K562 (cell line): ENCODE data around the gene TRAF3. TPM values are rescaled to one million over a fixed set of nuclear protein-coding genes. Genes with fewer than 3 reads are reported as not detected.

Experiments
- ATAC-seq: fragments of 200-7000 bp; cut with Tn5 transposase; 3 replicates; pipeline ENCODE4 v1.9.1; 2020; ENCODE audit warnings: moderate library complexity
- BruUV-seq: library from RNA; stranded (reverse); fragments of 400-500 nt; replicated peaks from 2 replicates; lab custom pipeline; 2021; lab: Mats Ljungman, UMichigan
- CTCF ChIA-PET: fragments of 300-600 bp; formaldehyde crosslinking; extraction: SDS; loops from one replicate; lab custom pipeline; 2021; ENCODE audit warnings: low intra/inter-chr PET ratio; lab: Yijun Ruan, JAX
- POLR2A ChIA-PET: fragments of 300-600, 350-650 bp; sonication (Branson Sonifier 250); formaldehyde crosslinking; extraction: SDS; loops from one replicate; lab custom pipeline; 2021; ENCODE audit warnings: antibody characterized with exemption, inconsistent platforms; lab: Yijun Ruan, JAX
- DNase-seq, 4 experiments: peaks; one replicate each; pipeline versions ENCODE4 v3.0.0 to v3.0.0-alpha.2; 2011 to 2018; ENCODE audit warnings: low spot score in 3 of 4, mixed read lengths in 3 of 4; ENCODE audit errors: extremely low read depth in 1 of 4
- FAIRE-seq: peaks from 2 replicates; lab custom pipeline; 2011; peaks lifted over from hg19 to GRCh38; lab: Jason Lieb, UNC
- H2AFZ ChIP-seq: 2 replicates; pipeline ENCODE4 v1.6.0; 2011; ENCODE audit warnings: low read depth, low read length, control low read depth, inconsistent platforms
- H3K27ac ChIP-seq: fragments of 200-600 bp; 3 replicates; pipeline ENCODE4 v1.8.0; 2011; ENCODE audit warnings: low read depth, mild to moderate bottlenecking, control low read depth, inconsistent platforms, low read length, moderate library complexity, mixed read lengths; ENCODE audit errors: extremely low read depth
- H3K27me3 ChIP-seq, 2 experiments: fragments of 300-600 bp in 1 of 2; 2 replicates in 1 of 2; 3 replicates in 1 of 2; pipeline versions ENCODE4 v1.6.0 to v1.8.0; 2011; ENCODE audit warnings: inconsistent platforms in 2 of 2, low read length in 2 of 2, mild to moderate bottlenecking in 1 of 2, mixed read lengths in 1 of 2, moderate library complexity in 1 of 2; ENCODE audit not compliant: control insufficient read depth in 2 of 2, insufficient read depth in 2 of 2
- H3K36me3 ChIP-seq: fragments of 300-600 bp; 3 replicates; pipeline ENCODE4 v1.8.0; 2011; ENCODE audit warnings: mild to moderate bottlenecking, low read length, inconsistent platforms; ENCODE audit not compliant: control insufficient read depth, insufficient read depth
- H3K4me1 ChIP-seq, 2 experiments: fragments of 200-600 bp in 1 of 2; replicated peaks in 1 of 2; 2 replicates in 1 of 2; 3 replicates in 1 of 2; pipeline versions ENCODE4 v1.5.1 to v1.8.0; 2011; ENCODE audit warnings: inconsistent platforms in 2 of 2, low read length in 2 of 2, mild to moderate bottlenecking in 1 of 2, mixed read lengths in 1 of 2, moderate library complexity in 1 of 2; ENCODE audit not compliant: control insufficient read depth in 2 of 2, insufficient read depth in 2 of 2
- H3K4me2 ChIP-seq: 2 replicates; pipeline ENCODE4 v1.6.1; 2011; ENCODE audit warnings: low read length, control low read depth, inconsistent platforms, mixed read lengths; ENCODE audit not compliant: insufficient read depth
- H3K4me3 ChIP-seq: fragments of 200-600 bp; sonication (generic), shearing (Covaris generic); 2 replicates; pipeline ENCODE4 v1.5.1; 2016; ENCODE audit warnings: control low read depth, inconsistent platforms
- H3K79me2 ChIP-seq: fragments of 200-600 bp; 3 replicates; pipeline ENCODE4 v1.8.0; 2011; ENCODE audit warnings: low read length, inconsistent platforms; ENCODE audit not compliant: control insufficient read depth, insufficient read depth
- H3K9ac ChIP-seq, 2 experiments: 2 replicates each; pipeline versions ENCODE4 v1.6.0 to v1.6.1; 2011; ENCODE audit warnings: low read depth in 2 of 2, low read length in 2 of 2, control low read depth in 1 of 2, inconsistent platforms in 1 of 2, mild to moderate bottlenecking in 1 of 2, mixed read lengths in 1 of 2; ENCODE audit not compliant: insufficient read depth in 1 of 2
- H3K9me1 ChIP-seq: one replicate; pipeline ENCODE4 v1.6.0; 2011; ENCODE audit warnings: inconsistent platforms, mild to moderate bottlenecking, low read length, moderate library complexity; ENCODE audit not compliant: control insufficient read depth, insufficient read depth
- H3K9me3 ChIP-seq: replicated peaks from 2 replicates; pipeline ENCODE4 v1.5.1; 2011; ENCODE audit warnings: low read depth, low read length, inconsistent platforms; ENCODE audit not compliant: control insufficient read depth, insufficient read depth
- H4K20me1 ChIP-seq: replicated peaks from 2 replicates; pipeline ENCODE4 v1.6.1; 2011; ENCODE audit warnings: low read length, inconsistent platforms, mixed read lengths; ENCODE audit not compliant: control insufficient read depth, insufficient read depth
- HDGF ChIP-seq: fragments of 450-650 bp; IDR thresholded peaks from 2 replicates; pipeline ENCODE4 v1.6.1; 2016
- HNRNPL ChIP-seq: fragments of 200-400 bp; formaldehyde crosslinking; IDR thresholded peaks from 2 replicates; pipeline ENCODE4 v1.6.1; 2017; ENCODE audit warnings: low read depth, mild to moderate bottlenecking, low read length
- LCOR ChIP-seq: sonication (generic); formaldehyde crosslinking; IDR thresholded peaks from 2 replicates; pipeline ENCODE4 v1.8.0; 2022; ENCODE audit warnings: mild to moderate bottlenecking, missing genetic modification reagents
- NRF1 ChIP-seq, 2 experiments: fragments of 450-650 bp; IDR thresholded peaks in 1 of 2; conservative IDR thresholded peaks in 1 of 2; 2 replicates each; pipeline ENCODE4 v1.6.1; 2014; ENCODE audit warnings: mild to moderate bottlenecking in 2 of 2
- POLR2G ChIP-seq: fragments of 200-400 bp; formaldehyde crosslinking; IDR thresholded peaks from 2 replicates; pipeline ENCODE4 v1.6.1; 2017; ENCODE audit warnings: low read depth, mild to moderate bottlenecking, antibody characterized with exemption, low read length, moderate library complexity
- RAD51 ChIP-seq: fragments of 450-650 bp; IDR thresholded peaks from 2 replicates; pipeline ENCODE4 v1.7.1; 2016; ENCODE audit warnings: low read depth, mild to moderate bottlenecking, borderline replicate concordance
- RBFOX2 ChIP-seq: fragments of 200-400 bp; formaldehyde crosslinking; IDR thresholded peaks from 2 replicates; pipeline ENCODE4 v1.6.1; 2017; ENCODE audit warnings: low read depth, mild to moderate bottlenecking, low read length, moderate library complexity
- RBM25 ChIP-seq: fragments of 200-400 bp; formaldehyde crosslinking; IDR thresholded peaks from 2 replicates; pipeline ENCODE4 v1.6.1; 2018; ENCODE audit warnings: low read length, low read depth, moderate library complexity; ENCODE audit not compliant: severe bottlenecking
- WGBS: fragments of 100-300 bp; shearing (Covaris generic); methylation state at CpG from one replicate; pipeline ENCODE4 v1.1.6; 2016; ENCODE audit warnings: low coverage, mixed read lengths; ENCODE audit not compliant: insufficient coverage; ENCODE audit errors: missing lambda C conversion rate; 5-methylcytosine and 5-hydroxymethylcytosine counted together
- in situ Hi-C: fragments of 300-500 bp; cut with MboI; formaldehyde crosslinking; loops from 4 replicates; pipeline ENCODE4 v1.15.0; 2018; ENCODE audit warnings: inconsistent platforms, mixed read lengths
- intact Hi-C: fragments of 100-400 bp; cut with micrococcal nuclease; formaldehyde crosslinking; loops from 2 replicates; pipeline ENCODE4 v1.14.2; 2022
- polyA plus RNA-seq, 8 experiments: library from polyadenylated mRNA; depleted of rRNA in 4 of 8; stranded (reverse) in 5 of 8; unstranded in 3 of 8; fragments of >200 nt; fragmentation: Nextera tagmentation in 2 of 8; fragmentation: Illumina TruSeq in 1 of 8; extraction: Ambion mirVana in 2 of 8; extraction: Trizol in 1 of 8; gene quantifications; 2 replicates each; pipeline versions ENCODE4 v1.2.1 to v1.2.3, GENCODE V29; 2011 to 2014; ENCODE audit warnings: inconsistent platforms in 1 of 8, missing spikeins in 1 of 8
- total RNA-seq, 7 experiments: library from RNA; depleted of rRNA in 6 of 7; stranded (reverse); fragments of >200 nt in 6 of 7; fragmentation: Illumina TruSeq in 2 of 7; extraction: Trizol in 2 of 7; gene quantifications; 2 replicates each; pipeline versions ENCODE4 v1.2.1 to v1.2.3, GENCODE V29; 2011 to 2021; ENCODE audit warnings: low replicate concordance in 1 of 7
- TF ChIP-seq, protein P1 (sequence below): sonication (generic); formaldehyde crosslinking; IDR thresholded peaks from 2 replicates; pipeline ENCODE4 v1.8.1; 2023; ENCODE audit warnings: missing genetic modification reagents, mild to moderate bottlenecking, borderline replicate concordance
- TF ChIP-seq, protein P2 (sequence below): fragments of 250-450 bp; sonication (Bioruptor Pico); IDR thresholded peaks from 2 replicates; pipeline ENCODE4 v1.5.0; 2021; ENCODE audit warnings: mild to moderate bottlenecking, borderline replicate concordance
- TF ChIP-seq, protein P3 (sequence below): sonication (generic); formaldehyde crosslinking; IDR thresholded peaks from 2 replicates; pipeline ENCODE4 v1.8.1; 2023; ENCODE audit warnings: mild to moderate bottlenecking, missing genetic modification reagents

TRAF3 gene
- total and polyA plus RNA-seq, 9 of the 15 experiments (the other 6 are each of a cell fraction or from before 2014, with no cell fraction given), result 0.52 to 21.3 (median 9.9) TPM

DNA sequence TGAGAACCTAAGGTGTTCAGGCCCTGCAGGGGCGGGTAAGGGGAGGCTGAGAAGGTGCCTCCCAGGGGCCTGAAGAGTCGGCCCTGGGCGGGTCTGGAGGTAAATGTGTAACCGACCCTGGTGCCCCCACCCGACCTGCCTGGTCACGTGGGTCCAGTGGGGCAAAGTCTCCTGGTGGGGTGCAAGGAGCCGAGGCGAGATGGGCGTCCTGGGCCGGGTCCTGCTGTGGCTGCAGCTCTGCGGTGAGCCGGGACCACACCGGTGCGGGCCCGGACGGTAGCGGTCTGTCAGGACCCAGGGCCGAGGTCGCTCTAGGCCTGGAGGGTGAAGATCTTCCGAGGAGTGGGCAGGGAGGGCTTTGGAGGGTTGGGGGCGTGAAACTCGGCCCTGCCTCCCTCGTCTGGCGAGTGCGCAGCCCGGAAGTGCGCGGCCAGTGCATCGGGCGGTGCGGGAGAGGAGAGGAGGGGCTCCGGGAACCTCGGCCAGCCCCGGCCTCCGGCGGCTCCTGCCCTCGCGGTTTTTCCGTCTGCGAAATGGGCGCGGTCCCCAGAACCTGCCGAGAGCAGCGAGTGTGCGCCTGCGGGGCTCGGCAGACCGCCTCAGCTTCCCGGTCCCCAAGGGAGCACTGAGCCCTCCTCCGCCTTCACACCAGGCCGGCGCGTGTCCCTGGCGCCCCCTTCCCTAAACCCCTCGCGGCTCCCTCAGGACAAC lies 145.4 kb downstream of the TRAF3 start, which contains the start of gene AMN:
AMN (plus strand) TSS at position 174 of the 711 bp plus-strand sequence; CDS start at position 200, 26 bp downstream.
- in situ Hi-C loops, result loop anchor here (25.0 kb wide), 1 partner anchor 410 kb away; the partner anchor contains the start of gene ANKRD9
- no peaks in the 10 kb centered on the region for H3K9me3 ChIP-seq
- peaks cover 0 to 10% of the 10 kb centered on the region in 2 experiments; a peak in 1 of 5 replicates for H3K27me3 ChIP-seq
- H4K20me1 ChIP-seq, result no peaks in the 10 kb centered on the region
- no peak within 1 kb of the TSS for H3K27ac ChIP-seq
- peak within 1 kb of the TSS in 1 of 2 experiments; percentile 82; a peak in 3 of 4 replicates for H3K9ac ChIP-seq
- DNase-seq, result peak; percentile 24 to 69 (median 54)
- H3K79me2 ChIP-seq, result no peaks in the 10 kb centered on the region
- peak within 1 kb of the TSS; percentile 78 for H2AFZ ChIP-seq
- intact Hi-C loops, result no loop called here
- ATAC-seq, result peak; percentile 76
- peak within 1 kb of the TSS; percentile 10; the same call in 1 of the 2 replicates for H3K4me3 ChIP-seq
- no TSS peak for BruUV-seq
- ChIA-PET POLR2A (no interaction called here), CTCF (no interaction called here)
- peaks cover 0 to 30% of the 10 kb centered on the region in 2 experiments; a peak in 3 of 5 replicates for H3K4me1 ChIP-seq
- FAIRE-seq, result no peak
- H3K36me3 ChIP-seq, result no peaks in the 10 kb centered on the region
- no peaks in the 10 kb centered on the region for H3K9me1 ChIP-seq
- WGBS, result 13% methylated on average over 30 of the region's 56 CpGs
- H3K4me2 ChIP-seq, result peak within 1 kb of the TSS; percentile 52
- TF ChIP-seq RAD51 (peak; percentile 55; the same call in 1 of the 2 replicates), LCOR (no peak), POLR2G (peak; percentile 58), HDGF (no peak), RBFOX2 (peak; percentile 51), HNRNPL (no peak), NRF1 (conservative IDR thresholded peaks at IDR 0.05 in 1 of 2, IDR thresholded peaks at IDR 0.05 in 1 of 2) (peak; percentile 40 to 43; a peak in 3 of 4 replicates), RBM25 (peak; percentile 65)
- TF ChIP-seq, protein P1, sequence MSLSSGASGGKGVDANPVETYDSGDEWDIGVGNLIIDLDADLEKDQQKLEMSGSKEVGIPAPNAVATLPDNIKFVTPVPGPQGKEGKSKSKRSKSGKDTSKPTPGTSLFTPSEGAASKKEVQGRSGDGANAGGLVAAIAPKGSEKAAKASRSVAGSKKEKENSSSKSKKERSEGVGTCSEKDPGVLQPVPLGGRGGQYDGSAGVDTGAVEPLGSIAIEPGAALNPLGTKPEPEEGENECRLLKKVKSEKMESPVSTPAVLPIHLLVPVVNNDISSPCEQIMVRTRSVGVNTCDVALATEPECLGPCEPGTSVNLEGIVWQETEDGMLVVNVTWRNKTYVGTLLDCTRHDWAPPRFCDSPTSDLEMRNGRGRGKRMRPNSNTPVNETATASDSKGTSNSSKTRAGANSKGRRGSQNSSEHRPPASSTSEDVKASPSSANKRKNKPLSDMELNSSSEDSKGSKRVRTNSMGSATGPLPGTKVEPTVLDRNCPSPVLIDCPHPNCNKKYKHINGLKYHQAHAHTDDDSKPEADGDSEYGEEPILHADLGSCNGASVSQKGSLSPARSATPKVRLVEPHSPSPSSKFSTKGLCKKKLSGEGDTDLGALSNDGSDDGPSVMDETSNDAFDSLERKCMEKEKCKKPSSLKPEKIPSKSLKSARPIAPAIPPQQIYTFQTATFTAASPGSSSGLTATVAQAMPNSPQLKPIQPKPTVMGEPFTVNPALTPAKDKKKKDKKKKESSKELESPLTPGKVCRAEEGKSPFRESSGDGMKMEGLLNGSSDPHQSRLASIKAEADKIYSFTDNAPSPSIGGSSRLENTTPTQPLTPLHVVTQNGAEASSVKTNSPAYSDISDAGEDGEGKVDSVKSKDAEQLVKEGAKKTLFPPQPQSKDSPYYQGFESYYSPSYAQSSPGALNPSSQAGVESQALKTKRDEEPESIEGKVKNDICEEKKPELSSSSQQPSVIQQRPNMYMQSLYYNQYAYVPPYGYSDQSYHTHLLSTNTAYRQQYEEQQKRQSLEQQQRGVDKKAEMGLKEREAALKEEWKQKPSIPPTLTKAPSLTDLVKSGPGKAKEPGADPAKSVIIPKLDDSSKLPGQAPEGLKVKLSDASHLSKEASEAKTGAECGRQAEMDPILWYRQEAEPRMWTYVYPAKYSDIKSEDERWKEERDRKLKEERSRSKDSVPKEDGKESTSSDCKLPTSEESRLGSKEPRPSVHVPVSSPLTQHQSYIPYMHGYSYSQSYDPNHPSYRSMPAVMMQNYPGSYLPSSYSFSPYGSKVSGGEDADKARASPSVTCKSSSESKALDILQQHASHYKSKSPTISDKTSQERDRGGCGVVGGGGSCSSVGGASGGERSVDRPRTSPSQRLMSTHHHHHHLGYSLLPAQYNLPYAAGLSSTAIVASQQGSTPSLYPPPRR (CRISPR knock-in tag), result no peak
- TF ChIP-seq, protein P2, sequence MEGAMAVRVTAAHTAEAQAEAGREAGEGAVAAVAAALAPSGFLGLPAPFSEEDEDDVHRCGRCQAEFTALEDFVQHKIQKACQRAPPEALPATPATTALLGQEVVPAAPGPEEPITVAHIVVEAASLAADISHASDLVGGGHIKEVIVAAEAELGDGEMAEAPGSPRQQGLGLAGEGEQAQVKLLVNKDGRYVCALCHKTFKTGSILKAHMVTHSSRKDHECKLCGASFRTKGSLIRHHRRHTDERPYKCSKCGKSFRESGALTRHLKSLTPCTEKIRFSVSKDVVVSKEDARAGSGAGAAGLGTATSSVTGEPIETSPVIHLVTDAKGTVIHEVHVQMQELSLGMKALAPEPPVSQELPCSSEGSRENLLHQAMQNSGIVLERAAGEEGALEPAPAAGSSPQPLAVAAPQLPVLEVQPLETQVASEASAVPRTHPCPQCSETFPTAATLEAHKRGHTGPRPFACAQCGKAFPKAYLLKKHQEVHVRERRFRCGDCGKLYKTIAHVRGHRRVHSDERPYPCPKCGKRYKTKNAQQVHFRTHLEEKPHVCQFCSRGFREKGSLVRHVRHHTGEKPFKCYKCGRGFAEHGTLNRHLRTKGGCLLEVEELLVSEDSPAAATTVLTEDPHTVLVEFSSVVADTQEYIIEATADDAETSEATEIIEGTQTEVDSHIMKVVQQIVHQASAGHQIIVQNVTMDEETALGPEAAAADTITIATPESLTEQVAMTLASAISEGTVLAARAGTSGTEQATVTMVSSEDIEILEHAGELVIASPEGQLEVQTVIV (CRISPR knock-in tag), result no peak
- TF ChIP-seq, protein P3, sequence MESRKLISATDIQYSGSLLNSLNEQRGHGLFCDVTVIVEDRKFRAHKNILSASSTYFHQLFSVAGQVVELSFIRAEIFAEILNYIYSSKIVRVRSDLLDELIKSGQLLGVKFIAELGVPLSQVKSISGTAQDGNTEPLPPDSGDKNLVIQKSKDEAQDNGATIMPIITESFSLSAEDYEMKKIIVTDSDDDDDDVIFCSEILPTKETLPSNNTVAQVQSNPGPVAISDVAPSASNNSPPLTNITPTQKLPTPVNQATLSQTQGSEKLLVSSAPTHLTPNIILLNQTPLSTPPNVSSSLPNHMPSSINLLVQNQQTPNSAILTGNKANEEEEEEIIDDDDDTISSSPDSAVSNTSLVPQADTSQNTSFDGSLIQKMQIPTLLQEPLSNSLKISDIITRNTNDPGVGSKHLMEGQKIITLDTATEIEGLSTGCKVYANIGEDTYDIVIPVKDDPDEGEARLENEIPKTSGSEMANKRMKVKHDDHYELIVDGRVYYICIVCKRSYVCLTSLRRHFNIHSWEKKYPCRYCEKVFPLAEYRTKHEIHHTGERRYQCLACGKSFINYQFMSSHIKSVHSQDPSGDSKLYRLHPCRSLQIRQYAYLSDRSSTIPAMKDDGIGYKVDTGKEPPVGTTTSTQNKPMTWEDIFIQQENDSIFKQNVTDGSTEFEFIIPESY, result no peak
